Right lobe of liver (tissue), 4 donors: ENCODE results near the gene ATP2B3.

Experiments
- POLR2A ChIP-seq: fragments of 450-650 bp; IDR thresholded peaks from one replicate; pipeline ENCODE4 v1.6.1; 2017; ENCODE audit warnings: antibody characterized with exemption, mild to moderate bottlenecking
- TF ChIP-seq, protein P1 (sequence below), 4 donors: fragments of 200-600 bp in 3 of 4; fragments of 450-650 bp in 1 of 4; IDR thresholded peaks; one replicate each; pipeline versions ENCODE4 v1.5.1 to v1.8.0; 2016 to 2022; ENCODE audit warnings: antibody characterized with exemption in 4 of 4, mild to moderate bottlenecking in 2 of 4
- donor health status: DM: no; HTN: no; CAD: no.
- donor health status: DM: no; HTN: no; CAD: no.
- donor health status: DM: no; HTN: yes; CAD: no.

- TF ChIP-seq, protein P1, sequence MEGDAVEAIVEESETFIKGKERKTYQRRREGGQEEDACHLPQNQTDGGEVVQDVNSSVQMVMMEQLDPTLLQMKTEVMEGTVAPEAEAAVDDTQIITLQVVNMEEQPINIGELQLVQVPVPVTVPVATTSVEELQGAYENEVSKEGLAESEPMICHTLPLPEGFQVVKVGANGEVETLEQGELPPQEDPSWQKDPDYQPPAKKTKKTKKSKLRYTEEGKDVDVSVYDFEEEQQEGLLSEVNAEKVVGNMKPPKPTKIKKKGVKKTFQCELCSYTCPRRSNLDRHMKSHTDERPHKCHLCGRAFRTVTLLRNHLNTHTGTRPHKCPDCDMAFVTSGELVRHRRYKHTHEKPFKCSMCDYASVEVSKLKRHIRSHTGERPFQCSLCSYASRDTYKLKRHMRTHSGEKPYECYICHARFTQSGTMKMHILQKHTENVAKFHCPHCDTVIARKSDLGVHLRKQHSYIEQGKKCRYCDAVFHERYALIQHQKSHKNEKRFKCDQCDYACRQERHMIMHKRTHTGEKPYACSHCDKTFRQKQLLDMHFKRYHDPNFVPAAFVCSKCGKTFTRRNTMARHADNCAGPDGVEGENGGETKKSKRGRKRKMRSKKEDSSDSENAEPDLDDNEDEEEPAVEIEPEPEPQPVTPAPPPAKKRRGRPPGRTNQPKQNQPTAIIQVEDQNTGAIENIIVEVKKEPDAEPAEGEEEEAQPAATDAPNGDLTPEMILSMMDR (IDR thresholded peaks at IDR 0.05): no peak
- TF ChIP-seq POLR2A: no peak
Observed at GRCh38 chrX:153482376-153483015, 34.9 kb upstream of the ATP2B3 start.
